WERI-Rb-1 (cell line): ENCODE data around the gene PKNOX2.

ENCODE experiments used
- DNase-seq: peaks from one replicate; pipeline ENCODE4 v3.0.0-alpha.2; 2020
- H3K27ac ChIP-seq: fragments of 250-450 bp; sonication (Bioruptor Pico); 2 replicates; pipeline ENCODE4 v1.5.1; 2020; ENCODE audit warnings: mild to moderate bottlenecking, moderate library complexity
- H3K27me3 ChIP-seq: fragments of 250-450 bp; sonication (Bioruptor Pico); 2 replicates; pipeline ENCODE4 v1.5.1; 2021; ENCODE audit warnings: mild to moderate bottlenecking, low read depth, moderate library complexity; ENCODE audit not compliant: insufficient read depth, severe bottlenecking
- H3K36me3 ChIP-seq: fragments of 250-450 bp; sonication (Bioruptor Pico); 2 replicates; pipeline ENCODE4 v1.5.1; 2020; ENCODE audit warnings: mild to moderate bottlenecking, moderate library complexity
- H3K4me3 ChIP-seq: 2 replicates; pipeline ENCODE4 v1.5.1; 2011; ENCODE audit warnings: low read depth, mild to moderate bottlenecking, control low read depth, low read length
- H3K9me3 ChIP-seq: fragments of 250-450 bp; sonication (Bioruptor Pico); 2 replicates; pipeline ENCODE4 v1.5.1; 2021; ENCODE audit warnings: mild to moderate bottlenecking, moderate library complexity; ENCODE audit not compliant: severe bottlenecking
- CTCF ChIP-seq: IDR thresholded peaks from 2 replicates; pipeline ENCODE4 v1.5.1; 2011; ENCODE audit warnings: low read depth, mild to moderate bottlenecking, control low read depth, inconsistent platforms, low read length

The PKNOX2 gene

GRCh38 chr11:125292100-125292499, 127.5 kb downstream of the PKNOX2 start:
- Histone ChIP-seq H3K36me3 (no peaks in the 10 kb centered on the region), H3K27ac (no peak overlapping the region), H3K27me3 (no peaks in the 10 kb centered on the region), H3K9me3 (no peaks in the 10 kb centered on the region), H3K4me3 (no peak overlapping the region)
- no peak for TF ChIP-seq CTCF
- DNase-seq: no peak

- no peak for DNase-seq
- Histone ChIP-seq H3K9me3 (no peaks in the 10 kb centered on the region), H3K4me3 (no peak overlapping the region), H3K27me3 (no peaks in the 10 kb centered on the region), H3K27ac (no peak overlapping the region), H3K36me3 (no peaks in the 10 kb centered on the region)
- TF ChIP-seq CTCF: no peak
These were observed 129.0 kb downstream of the PKNOX2 start for GRCh38 chr11:125293596-125293995.

- TF ChIP-seq CTCF: no peak
- no peaks in the 10 kb centered on the region for H3K27me3 ChIP-seq
- H3K9me3 ChIP-seq: no peaks in the 10 kb centered on the region
- DNase-seq: no peak
- H3K27ac ChIP-seq: no peak overlapping the region
- no peak overlapping the region for H3K4me3 ChIP-seq
- H3K36me3 ChIP-seq: no peaks in the 10 kb centered on the region
These were observed 131.4 kb downstream of the PKNOX2 start for GRCh38 chr11:125295931-125296330.

GRCh38 chr11:125297346-125297915, 132.9 kb downstream of the PKNOX2 start:
- DNase-seq: no peak
- TF ChIP-seq CTCF: no peak
- H3K27ac ChIP-seq: no peak overlapping the region
- no peak overlapping the region for H3K4me3 ChIP-seq
- no peaks in the 10 kb centered on the region for H3K9me3 ChIP-seq
- no peaks in the 10 kb centered on the region for H3K36me3 ChIP-seq
- H3K27me3 ChIP-seq: no peaks in the 10 kb centered on the region

GRCh38 chr11:125299061-125299615, 134.6 kb downstream of the PKNOX2 start:
- no peak for DNase-seq
- H3K27ac ChIP-seq: no peak overlapping the region
- H3K9me3 ChIP-seq: no peaks in the 10 kb centered on the region
- H3K27me3 ChIP-seq: no peaks in the 10 kb centered on the region
- no peaks in the 10 kb centered on the region for H3K36me3 ChIP-seq
- no peak overlapping the region for H3K4me3 ChIP-seq
- no peak for TF ChIP-seq CTCF

GRCh38 chr11:125299821-125300220, 135.3 kb downstream of the PKNOX2 start:
- TF ChIP-seq CTCF: no peak
- Histone ChIP-seq H3K27me3 (no peaks in the 10 kb centered on the region), H3K27ac (no peak overlapping the region), H3K4me3 (no peak overlapping the region), H3K9me3 (no peaks in the 10 kb centered on the region), H3K36me3 (no peaks in the 10 kb centered on the region)
- DNase-seq: no peak
